ENCODE measurements around the gene KRT36. TPM values are rescaled to one million over a fixed set of nuclear protein-coding genes. Genes with fewer than 3 reads are reported as not detected.

The KRT36 gene
- total and polyA plus RNA-seq, 2 donors (not counting 3 experiments of a cell fraction or from before 2014, with no cell fraction given): 0.04 TPM; not detected in 1

GRCh38 chr17:41532947-41533570 lies 43.3 kb upstream of the KRT36 start:
- Histone ChIP-seq H3K4me1 (ENCODE audit: control insufficient read depth, extremely low read depth, insufficient read depth, low read length) (peaks cover 28% of the 10 kb centered on the region), H3K27ac (ENCODE audit: insufficient read depth, low read depth, low read length) (no peak overlapping the region), H3K9ac (replicated peaks; ENCODE audit: extremely low read depth, insufficient read depth, low read length) (no peak overlapping the region), H3K4me3 (replicated peaks in 1 of 3; ENCODE audit: insufficient read depth in 1 of 3, low read depth in 1 of 3, low read length in 3 of 3) (no peak overlapping the region), H3K79me2 (ENCODE audit: control insufficient read depth, insufficient read depth, low read length) (no peaks in the 10 kb centered on the region), H3K9me1 (replicated peaks; ENCODE audit: control insufficient read depth, extremely low read depth, insufficient read depth, low read length) (no peaks in the 10 kb centered on the region), H3K27me3 (ENCODE audit: control insufficient read depth in 2 of 2, insufficient read depth in 2 of 2, low read length in 2 of 2) (no peaks in the 10 kb centered on the region), H3K36me3 (ENCODE audit: control insufficient read depth in 2 of 2, extremely low read depth in 1 of 2, insufficient read depth in 2 of 2, low read length in 2 of 2) (no peaks in the 10 kb centered on the region), H2AFZ (ENCODE audit: low read depth, low read length) (no peak overlapping the region), H4K20me1 (replicated peaks; ENCODE audit: control insufficient read depth, extremely low read depth, insufficient read depth, low read length) (no peaks in the 10 kb centered on the region), H3K9me3 (replicated peaks; ENCODE audit: control insufficient read depth, insufficient read depth, low read length) (no peaks in the 10 kb centered on the region), H3K4me2 (ENCODE audit: insufficient read depth, low read length) (no peak overlapping the region)
- intact Hi-C loops (cut with micrococcal nuclease) (no loop called here), dilution Hi-C loops (cut with MboI; ENCODE audit: extremely low pct_ligation_motif_present, low sequenced_read_pairs) (no loop called here)
- no TSS peak for BruUV-seq (replicated peaks)
- CTCF ChIA-PET: interaction anchor here (0.8 to 2.0 kb wide), 6 partner anchors 9 to 623 kb away, joined by 3 to 25 read pairs (median 6); no protein-coding TSS in a partner anchor
- no peak for TF ChIP-seq EZH2 (IDR thresholded peaks at IDR 0.05; ENCODE audit: borderline replicate concordance, low read depth, low read length, severe bottlenecking)
- no peak for TF ChIP-seq MAX (IDR thresholded peaks at IDR 0.05; ENCODE audit: insufficient read depth, insufficient read length)
- no peak for TF ChIP-seq CTCF (IDR thresholded peaks at IDR 0.05; ENCODE audit: extremely low read depth in 1 of 2, insufficient read depth in 1 of 2, low read depth in 1 of 2, low read length in 2 of 2)
- TF ChIP-seq GATA2 (IDR thresholded peaks at IDR 0.05; ENCODE audit: insufficient read depth, insufficient read length, low read depth, low read length): no peak
- TF ChIP-seq POLR2A (IDR thresholded peaks at IDR 0.05; ENCODE audit: low read depth, low read length): no peak
- TF ChIP-seq MYC (IDR thresholded peaks at IDR 0.05; ENCODE audit: low read depth, low read length): no peak
- no peak for TF ChIP-seq FOS (IDR thresholded peaks at IDR 0.05; ENCODE audit: borderline replicate concordance, insufficient read depth, low read length)
- TF ChIP-seq POLR2AphosphoS5 (IDR thresholded peaks at IDR 0.05; ENCODE audit: insufficient read depth, low read depth, low read length): no peak
- TF ChIP-seq JUN (IDR thresholded peaks at IDR 0.05; ENCODE audit: borderline replicate concordance, insufficient read depth, insufficient read length, low read depth): no peak
- POLR2A ChIA-PET: interaction anchor here (0.7 to 1.1 kb wide), 2 partner anchors 16 to 155 kb away, joined by 4 to 7 read pairs; no protein-coding TSS in a partner anchor
- FAIRE-seq (no peak), DNase-seq (ENCODE audit: low read depth, low spot score) (no peak)

Measured in endothelial cell of umbilical vein (primary cell).